ENCODE results near the gene SLC2A10.

DNA sequence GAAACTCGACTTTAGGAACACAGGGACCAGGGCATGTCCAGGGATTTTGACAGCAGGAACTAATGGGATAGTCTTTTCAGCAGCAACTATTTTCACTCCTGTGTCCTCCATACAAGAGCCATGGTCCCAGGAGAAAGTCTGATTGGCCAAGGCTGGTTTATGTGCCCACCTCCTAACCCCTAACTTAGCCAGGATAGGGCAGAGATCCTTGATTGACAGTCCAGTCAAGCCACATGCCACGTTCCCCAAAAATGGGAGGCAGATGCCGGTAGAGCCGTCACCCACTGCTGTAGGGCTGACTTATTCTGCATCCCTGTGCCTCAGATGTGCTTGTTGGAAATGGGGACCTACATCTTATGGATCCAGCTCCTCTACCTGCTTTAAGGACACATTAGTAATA, 22.3 kb downstream of the SLC2A10 start:
- TF ChIP-seq, protein P1, sequence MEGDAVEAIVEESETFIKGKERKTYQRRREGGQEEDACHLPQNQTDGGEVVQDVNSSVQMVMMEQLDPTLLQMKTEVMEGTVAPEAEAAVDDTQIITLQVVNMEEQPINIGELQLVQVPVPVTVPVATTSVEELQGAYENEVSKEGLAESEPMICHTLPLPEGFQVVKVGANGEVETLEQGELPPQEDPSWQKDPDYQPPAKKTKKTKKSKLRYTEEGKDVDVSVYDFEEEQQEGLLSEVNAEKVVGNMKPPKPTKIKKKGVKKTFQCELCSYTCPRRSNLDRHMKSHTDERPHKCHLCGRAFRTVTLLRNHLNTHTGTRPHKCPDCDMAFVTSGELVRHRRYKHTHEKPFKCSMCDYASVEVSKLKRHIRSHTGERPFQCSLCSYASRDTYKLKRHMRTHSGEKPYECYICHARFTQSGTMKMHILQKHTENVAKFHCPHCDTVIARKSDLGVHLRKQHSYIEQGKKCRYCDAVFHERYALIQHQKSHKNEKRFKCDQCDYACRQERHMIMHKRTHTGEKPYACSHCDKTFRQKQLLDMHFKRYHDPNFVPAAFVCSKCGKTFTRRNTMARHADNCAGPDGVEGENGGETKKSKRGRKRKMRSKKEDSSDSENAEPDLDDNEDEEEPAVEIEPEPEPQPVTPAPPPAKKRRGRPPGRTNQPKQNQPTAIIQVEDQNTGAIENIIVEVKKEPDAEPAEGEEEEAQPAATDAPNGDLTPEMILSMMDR (IDR thresholded peaks at IDR 0.05) = no peak
- TF ChIP-seq POLR2A (IDR thresholded peaks at IDR 0.05) = no peak
